GM12873 (cell line): Measurements from ENCODE around the gene EMC6.

Experiments used
- TF ChIP-seq, protein P1 (sequence below): IDR thresholded peaks from 2 replicates; pipeline ENCODE4 v1.5.1; 2012; ENCODE audit warnings: low read depth, mild to moderate bottlenecking, moderate library complexity, low read length, control low read depth; ENCODE audit not compliant: insufficient read depth; ENCODE audit errors: missing control alignments

Gene EMC6

GRCh38 chr17:3656755-3657587 lies 11.6 kb upstream of the EMC6 start:
- TF ChIP-seq, protein P1, sequence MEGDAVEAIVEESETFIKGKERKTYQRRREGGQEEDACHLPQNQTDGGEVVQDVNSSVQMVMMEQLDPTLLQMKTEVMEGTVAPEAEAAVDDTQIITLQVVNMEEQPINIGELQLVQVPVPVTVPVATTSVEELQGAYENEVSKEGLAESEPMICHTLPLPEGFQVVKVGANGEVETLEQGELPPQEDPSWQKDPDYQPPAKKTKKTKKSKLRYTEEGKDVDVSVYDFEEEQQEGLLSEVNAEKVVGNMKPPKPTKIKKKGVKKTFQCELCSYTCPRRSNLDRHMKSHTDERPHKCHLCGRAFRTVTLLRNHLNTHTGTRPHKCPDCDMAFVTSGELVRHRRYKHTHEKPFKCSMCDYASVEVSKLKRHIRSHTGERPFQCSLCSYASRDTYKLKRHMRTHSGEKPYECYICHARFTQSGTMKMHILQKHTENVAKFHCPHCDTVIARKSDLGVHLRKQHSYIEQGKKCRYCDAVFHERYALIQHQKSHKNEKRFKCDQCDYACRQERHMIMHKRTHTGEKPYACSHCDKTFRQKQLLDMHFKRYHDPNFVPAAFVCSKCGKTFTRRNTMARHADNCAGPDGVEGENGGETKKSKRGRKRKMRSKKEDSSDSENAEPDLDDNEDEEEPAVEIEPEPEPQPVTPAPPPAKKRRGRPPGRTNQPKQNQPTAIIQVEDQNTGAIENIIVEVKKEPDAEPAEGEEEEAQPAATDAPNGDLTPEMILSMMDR = no peak

DNA sequence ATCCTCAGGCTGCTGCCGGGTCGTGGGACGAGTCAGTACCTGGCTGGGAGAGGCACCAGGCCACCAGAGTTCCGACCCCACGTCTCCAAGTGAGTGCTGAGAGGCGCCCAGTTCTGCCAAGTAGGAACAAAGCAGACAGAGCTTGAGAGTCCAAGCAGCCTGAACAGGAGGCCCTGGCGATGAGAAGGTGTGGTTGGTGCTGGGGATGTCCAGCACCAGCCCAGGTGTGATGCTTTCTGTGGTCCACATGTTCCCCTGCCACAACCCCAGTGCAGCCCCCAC lies 11.1 kb upstream of the EMC6 start:
- TF ChIP-seq, protein P1 = no peak

DNA sequence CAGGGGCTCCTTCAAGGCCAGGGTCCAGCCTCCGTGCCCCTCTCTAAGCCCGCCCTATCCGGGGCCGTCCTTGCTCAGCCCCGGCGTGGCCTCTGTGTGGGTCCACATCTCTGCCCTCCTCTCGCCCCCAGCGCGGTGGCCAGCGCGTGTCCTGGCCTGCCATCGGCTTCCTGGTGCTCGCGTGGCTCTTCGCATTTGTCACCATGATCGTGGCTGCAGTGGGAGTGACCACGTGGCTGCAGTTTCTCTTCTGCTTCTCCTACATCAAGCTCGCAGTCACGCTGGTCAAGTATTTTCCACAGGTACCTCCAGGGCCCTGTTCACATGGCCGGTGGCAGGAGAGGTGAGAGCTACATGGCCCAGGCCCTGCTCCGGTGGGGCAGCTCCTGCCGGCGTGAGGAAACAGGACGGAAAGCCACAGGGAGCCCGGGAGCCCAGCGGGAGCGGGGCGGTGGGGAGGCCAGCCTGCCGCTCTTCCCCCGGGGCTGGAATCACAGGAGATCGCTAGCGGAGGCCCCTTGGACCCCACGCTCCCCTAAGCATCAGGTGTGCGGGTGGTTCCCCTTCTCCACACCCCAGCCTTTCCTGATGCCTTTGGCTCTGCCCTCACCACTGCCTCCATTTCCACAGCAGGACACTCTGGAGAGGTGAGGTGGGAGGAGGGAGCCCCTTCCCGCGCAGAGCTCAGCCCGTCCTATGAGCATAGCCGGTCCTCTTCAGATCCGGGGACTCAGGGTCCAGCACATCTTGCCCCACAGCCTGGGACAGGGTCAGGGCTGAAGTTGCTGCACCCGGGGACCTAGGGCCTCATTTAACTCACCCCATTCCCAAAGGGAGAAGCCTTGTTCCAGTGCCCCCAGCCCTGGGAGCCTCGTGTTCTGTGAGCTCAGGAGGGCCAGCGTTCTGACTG lies 10.5 kb upstream of the EMC6 start:
- TF ChIP-seq, protein P1 = no peak

DNA sequence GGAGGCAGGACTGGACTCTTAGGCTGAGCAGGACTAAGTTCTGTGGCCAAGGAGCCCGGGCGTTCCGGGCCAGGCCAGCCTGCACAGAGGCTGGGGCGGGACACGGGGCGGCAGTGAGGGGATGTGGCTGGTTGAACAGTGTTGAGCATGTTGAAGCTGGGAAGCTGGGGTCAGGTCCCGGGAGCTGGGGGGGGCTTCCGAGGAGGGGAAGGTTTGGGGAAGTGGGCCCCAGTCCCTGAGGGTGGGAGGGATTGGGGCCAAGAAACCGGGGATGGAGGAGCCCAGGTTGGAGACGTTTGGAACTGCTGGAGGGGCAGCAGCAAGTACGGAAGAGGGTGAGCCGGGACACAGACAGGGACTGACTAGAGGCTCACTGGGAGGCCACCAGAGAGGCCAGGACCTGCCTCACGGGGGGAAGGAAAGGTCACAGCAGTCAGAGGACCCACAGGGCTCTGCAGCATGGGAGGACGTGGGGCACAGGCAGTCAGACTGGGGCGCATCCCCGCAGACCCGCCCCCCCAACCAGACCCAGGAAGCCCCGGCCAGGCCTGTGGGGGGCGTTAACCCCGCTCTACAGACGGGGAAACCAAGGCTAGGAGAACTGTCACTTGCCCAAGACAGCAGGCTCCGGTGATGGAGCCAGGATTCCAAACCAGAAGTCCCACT lies 9.7 kb upstream of the EMC6 start:
- TF ChIP-seq, protein P1 = no peak

DNA sequence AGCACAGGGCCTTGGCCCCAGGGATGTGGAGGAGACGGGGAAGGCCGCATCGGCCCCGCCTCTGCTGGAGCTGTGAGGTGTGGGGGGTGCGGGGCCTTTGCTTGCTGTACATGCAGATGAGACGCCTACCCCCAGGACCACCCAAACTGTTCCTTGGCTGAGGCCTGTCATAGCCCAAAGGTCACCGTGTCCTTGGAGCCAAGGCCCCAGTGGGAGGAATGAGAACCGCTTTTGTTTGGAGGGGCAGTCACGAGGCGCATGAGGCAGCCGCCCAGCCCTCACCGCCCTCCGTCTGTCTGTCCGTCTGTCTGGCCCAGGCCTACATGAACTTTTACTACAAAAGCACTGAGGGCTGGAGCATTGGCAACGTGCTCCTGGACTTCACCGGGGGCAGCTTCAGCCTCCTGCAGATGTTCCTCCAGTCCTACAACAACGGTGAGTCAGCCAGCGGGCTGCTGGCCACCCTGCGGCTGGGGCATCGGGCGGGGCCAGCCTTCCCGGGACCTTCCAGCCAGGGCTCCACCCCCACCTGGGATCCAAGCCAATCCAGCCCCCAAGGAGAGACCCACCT lies 9.0 kb upstream of the EMC6 start:
- TF ChIP-seq, protein P1 = no peak

DNA sequence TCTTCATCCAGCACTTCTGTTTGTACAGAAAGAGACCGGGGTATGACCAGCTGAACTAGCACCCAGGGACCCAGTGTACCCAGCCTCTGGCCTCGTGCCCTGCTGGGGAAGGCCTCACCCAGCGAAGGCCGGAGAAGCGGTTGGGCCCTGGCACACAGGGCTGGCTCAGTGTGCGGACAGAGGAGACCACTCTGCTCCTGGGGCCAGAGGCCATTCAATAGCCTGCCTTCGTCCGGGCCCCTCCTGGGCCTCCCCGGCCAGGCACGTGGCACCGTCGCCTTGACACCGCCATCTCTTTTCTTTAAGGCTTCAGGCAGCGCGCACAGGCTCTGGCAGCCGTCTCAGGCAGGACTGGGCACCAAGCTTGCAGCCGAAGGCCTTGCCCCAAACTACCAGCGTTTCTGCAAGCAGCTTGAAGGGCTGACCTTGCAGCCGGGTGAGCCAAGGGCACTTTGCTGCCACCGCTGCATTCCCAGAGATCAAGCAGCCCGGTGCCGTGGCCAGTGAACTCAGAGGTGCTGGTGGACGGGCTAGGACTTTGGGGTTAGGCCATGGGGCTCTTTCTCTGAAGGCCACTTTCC lies 8.2 kb upstream of the EMC6 start:
- TF ChIP-seq, protein P1 = no peak
